GM23338 (cell line): ENCODE measurements around the gene KIAA1671. TPM values are rescaled to one million over a fixed set of nuclear protein-coding genes. Genes with fewer than 3 reads are reported as not detected.
A peak's percentile ranks its signal among the peaks of the same experiment; 100 is the strongest.

Experiments
- ATAC-seq: fragments of 200-7000 bp; cut with Tn5 transposase; 3 replicates; pipeline ENCODE4 v1.9.1; 2020
- DNase-seq: peaks from one replicate; pipeline ENCODE4 v3.0.0-alpha.2; 2015; ENCODE audit warnings: low spot score
- H2AFZ ChIP-seq: fragments of 200-600 bp; sonication (generic); 2 replicates; pipeline ENCODE4 v1.8.0; 2016; ENCODE audit warnings: antibody characterized with exemption, mild to moderate bottlenecking, moderate library complexity
- H3F3A ChIP-seq: fragments of 200-600 bp; sonication (generic); replicated peaks from 2 replicates; pipeline ENCODE4 v1.8.0; 2017; ENCODE audit warnings: antibody characterized with exemption, mixed run types, low read depth
- H3K27ac ChIP-seq: fragments of 200-600 bp; sonication (generic); 2 replicates; pipeline ENCODE4 v1.6.1; 2016; ENCODE audit warnings: low read depth
- H3K27me3 ChIP-seq: fragments of 200-600 bp; sonication (generic); 2 replicates; pipeline ENCODE4 v1.8.0; 2016; ENCODE audit warnings: mild to moderate bottlenecking, mixed run types, moderate library complexity; ENCODE audit not compliant: insufficient read depth
- H3K36me3 ChIP-seq: fragments of 200-600 bp; sonication (generic); 2 replicates; pipeline ENCODE4 v1.8.0; 2016; ENCODE audit warnings: mild to moderate bottlenecking; ENCODE audit not compliant: insufficient read depth
- H3K4me1 ChIP-seq: fragments of 200-600 bp; sonication (generic); 2 replicates; pipeline ENCODE4 v1.8.0; 2016; ENCODE audit warnings: mild to moderate bottlenecking, moderate library complexity; ENCODE audit not compliant: insufficient read depth
- H3K4me2 ChIP-seq: fragments of 200-600 bp; sonication (generic); 2 replicates; pipeline ENCODE4 v1.7.1; 2017; ENCODE audit warnings: mixed run types
- H3K4me3 ChIP-seq: fragments of 200-600 bp; sonication (generic); 2 replicates; pipeline ENCODE4 v1.6.1; 2016; ENCODE audit warnings: mixed run types
- H3K79me2 ChIP-seq: fragments of 200-600 bp; sonication (generic); replicated peaks from 2 replicates; pipeline ENCODE4 v1.8.0; 2017; ENCODE audit warnings: mild to moderate bottlenecking; ENCODE audit not compliant: insufficient read depth
- H3K9me2 ChIP-seq: fragments of 200-600 bp; sonication (generic); 2 replicates; pipeline ENCODE4 v1.8.0; 2017; ENCODE audit not compliant: insufficient read depth
- H4K20me1 ChIP-seq: fragments of 200-600 bp; sonication (generic); replicated peaks from 2 replicates; pipeline ENCODE4 v1.8.0; 2017; ENCODE audit warnings: mild to moderate bottlenecking; ENCODE audit not compliant: insufficient read depth
- H3K27ac Mint-ChIP-seq: 2 replicates; pipeline ENCODE4 v1.8.0; 2020; ENCODE audit warnings: inconsistent platforms, mild to moderate bottlenecking, moderate library complexity, mixed read lengths
- H3K27me3 Mint-ChIP-seq: 3 replicates; pipeline ENCODE4 v1.8.0; 2022; ENCODE audit warnings: low read depth, mild to moderate bottlenecking, moderate library complexity, mixed read lengths, inconsistent platforms; ENCODE audit not compliant: insufficient read depth, poor library complexity
- H3K36me3 Mint-ChIP-seq: 3 replicates; pipeline ENCODE4 v1.8.0; 2021; ENCODE audit warnings: low read depth, mild to moderate bottlenecking, inconsistent platforms, moderate library complexity, mixed read lengths
- H3K4me1 Mint-ChIP-seq: 3 replicates; pipeline ENCODE4 v1.8.0; 2020; ENCODE audit warnings: mild to moderate bottlenecking, inconsistent platforms, mixed read lengths
- H3K4me3 Mint-ChIP-seq: 3 replicates; pipeline ENCODE4 v1.8.0; 2021; ENCODE audit warnings: moderate library complexity, mild to moderate bottlenecking, inconsistent platforms, mixed read lengths
- H3K9me3 Mint-ChIP-seq: 3 replicates; pipeline ENCODE4 v1.8.0; 2020; ENCODE audit warnings: moderate library complexity, mild to moderate bottlenecking, inconsistent platforms, mixed read lengths
- CREB1 ChIP-seq: fragments of 250-450 bp; sonication (Bioruptor Pico); IDR thresholded peaks from 2 replicates; pipeline ENCODE4 v1.5.0; 2020; ENCODE audit warnings: low read depth, mild to moderate bottlenecking, moderate library complexity
- EZH2phosphoT487 ChIP-seq: fragments of 200-600 bp; sonication (generic); IDR thresholded peaks from one replicate; pipeline ENCODE4 v1.8.1; 2018; ENCODE audit warnings: antibody characterized with exemption; ENCODE audit not compliant: unreplicated experiment
- JUNB ChIP-seq: IDR thresholded peaks from one replicate; pipeline ENCODE4 v1.6.1; 2016; ENCODE audit warnings: antibody characterized with exemption; ENCODE audit not compliant: unreplicated experiment
- NANOG ChIP-seq: IDR thresholded peaks from 2 replicates; pipeline ENCODE4 v1.6.1; 2016; ENCODE audit warnings: antibody characterized with exemption, borderline replicate concordance
- POLR2AphosphoS5 ChIP-seq: IDR thresholded peaks from 2 replicates; pipeline ENCODE4 v1.6.1; 2016; ENCODE audit warnings: antibody characterized with exemption, low read depth
- STAT1 ChIP-seq: IDR thresholded peaks from one replicate; pipeline ENCODE4 v1.6.1; 2016; ENCODE audit warnings: antibody characterized with exemption; ENCODE audit not compliant: unreplicated experiment
- ZNF331 ChIP-seq: fragments of 250-450 bp; sonication (Bioruptor Pico); IDR thresholded peaks from 2 replicates; pipeline ENCODE4 v1.5.0; 2020; ENCODE audit warnings: low read depth, mild to moderate bottlenecking, moderate library complexity
- polyA plus RNA-seq: library from polyadenylated mRNA; unstranded; fragments of >200 nt; fragmentation: Nextera tagmentation; extraction: Ambion mirVana; gene quantifications from 2 replicates; pipeline ENCODE4 v1.2.1, GENCODE V29; 2016
- total RNA-seq: library from RNA; depleted of rRNA; stranded (reverse); fragments of >200 nt; shearing (Covaris generic); gene quantifications from 2 replicates; pipeline ENCODE4 v1.2.3, GENCODE V29; 2014
- TF ChIP-seq, protein P1 (sequence below): IDR thresholded peaks from one replicate; pipeline ENCODE4 v1.6.1; 2018; ENCODE audit warnings: antibody characterized with exemption; ENCODE audit not compliant: unreplicated experiment
- TF ChIP-seq, protein P2 (sequence below), 2 experiments: fragments of 200-600 bp in 1 of 2; sonication (generic) in 1 of 2; conservative IDR thresholded peaks; 2 replicates each; pipeline versions ENCODE4 v1.5.1 to v1.6.1; 2016 to 2017; ENCODE audit warnings: antibody characterized with exemption in 2 of 2, low read depth in 2 of 2, mild to moderate bottlenecking in 2 of 2, moderate library complexity in 1 of 2

The KIAA1671 gene
- total and polyA plus RNA-seq, 2 experiments from 2014 or later, result 6.1 to 27.2 TPM

DNA sequence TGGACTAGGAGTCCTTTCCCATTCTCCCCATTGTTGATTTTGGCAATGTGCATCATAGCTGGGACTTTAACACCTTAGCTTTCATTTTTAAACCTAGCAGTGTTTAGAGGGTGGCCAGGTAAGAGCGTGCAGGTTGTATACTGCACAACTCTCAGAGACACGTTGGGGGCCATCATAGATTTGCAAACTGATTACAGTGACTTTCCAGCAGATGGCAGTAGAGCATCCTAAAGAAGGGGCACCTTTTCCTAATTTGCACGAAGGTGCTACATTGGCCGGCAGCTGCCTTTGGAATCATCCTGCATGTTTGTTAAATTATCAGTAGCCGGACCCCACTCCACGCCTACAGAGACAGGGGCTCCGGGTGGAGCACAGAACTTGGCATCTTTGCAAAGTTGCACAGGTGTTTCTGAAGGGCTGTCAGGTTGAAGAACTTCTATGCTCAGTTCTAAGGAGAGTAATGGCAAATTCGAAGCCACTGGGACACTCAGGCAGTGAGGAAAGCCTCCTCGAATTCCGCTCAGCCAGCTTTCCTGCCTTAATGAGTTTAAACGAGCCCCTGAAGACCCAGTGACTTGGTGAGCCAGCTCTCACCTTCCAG, 13.7 kb upstream of the KIAA1671 start (continued):
- TF ChIP-seq JUNB (no peak), CREB1 (no peak), ZNF331 (CRISPR knock-in tag) (no peak)
- TF ChIP-seq, protein P1, sequence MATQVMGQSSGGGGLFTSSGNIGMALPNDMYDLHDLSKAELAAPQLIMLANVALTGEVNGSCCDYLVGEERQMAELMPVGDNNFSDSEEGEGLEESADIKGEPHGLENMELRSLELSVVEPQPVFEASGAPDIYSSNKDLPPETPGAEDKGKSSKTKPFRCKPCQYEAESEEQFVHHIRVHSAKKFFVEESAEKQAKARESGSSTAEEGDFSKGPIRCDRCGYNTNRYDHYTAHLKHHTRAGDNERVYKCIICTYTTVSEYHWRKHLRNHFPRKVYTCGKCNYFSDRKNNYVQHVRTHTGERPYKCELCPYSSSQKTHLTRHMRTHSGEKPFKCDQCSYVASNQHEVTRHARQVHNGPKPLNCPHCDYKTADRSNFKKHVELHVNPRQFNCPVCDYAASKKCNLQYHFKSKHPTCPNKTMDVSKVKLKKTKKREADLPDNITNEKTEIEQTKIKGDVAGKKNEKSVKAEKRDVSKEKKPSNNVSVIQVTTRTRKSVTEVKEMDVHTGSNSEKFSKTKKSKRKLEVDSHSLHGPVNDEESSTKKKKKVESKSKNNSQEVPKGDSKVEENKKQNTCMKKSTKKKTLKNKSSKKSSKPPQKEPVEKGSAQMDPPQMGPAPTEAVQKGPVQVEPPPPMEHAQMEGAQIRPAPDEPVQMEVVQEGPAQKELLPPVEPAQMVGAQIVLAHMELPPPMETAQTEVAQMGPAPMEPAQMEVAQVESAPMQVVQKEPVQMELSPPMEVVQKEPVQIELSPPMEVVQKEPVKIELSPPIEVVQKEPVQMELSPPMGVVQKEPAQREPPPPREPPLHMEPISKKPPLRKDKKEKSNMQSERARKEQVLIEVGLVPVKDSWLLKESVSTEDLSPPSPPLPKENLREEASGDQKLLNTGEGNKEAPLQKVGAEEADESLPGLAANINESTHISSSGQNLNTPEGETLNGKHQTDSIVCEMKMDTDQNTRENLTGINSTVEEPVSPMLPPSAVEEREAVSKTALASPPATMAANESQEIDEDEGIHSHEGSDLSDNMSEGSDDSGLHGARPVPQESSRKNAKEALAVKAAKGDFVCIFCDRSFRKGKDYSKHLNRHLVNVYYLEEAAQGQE, result peak; percentile 17
- TF ChIP-seq, protein P2, sequence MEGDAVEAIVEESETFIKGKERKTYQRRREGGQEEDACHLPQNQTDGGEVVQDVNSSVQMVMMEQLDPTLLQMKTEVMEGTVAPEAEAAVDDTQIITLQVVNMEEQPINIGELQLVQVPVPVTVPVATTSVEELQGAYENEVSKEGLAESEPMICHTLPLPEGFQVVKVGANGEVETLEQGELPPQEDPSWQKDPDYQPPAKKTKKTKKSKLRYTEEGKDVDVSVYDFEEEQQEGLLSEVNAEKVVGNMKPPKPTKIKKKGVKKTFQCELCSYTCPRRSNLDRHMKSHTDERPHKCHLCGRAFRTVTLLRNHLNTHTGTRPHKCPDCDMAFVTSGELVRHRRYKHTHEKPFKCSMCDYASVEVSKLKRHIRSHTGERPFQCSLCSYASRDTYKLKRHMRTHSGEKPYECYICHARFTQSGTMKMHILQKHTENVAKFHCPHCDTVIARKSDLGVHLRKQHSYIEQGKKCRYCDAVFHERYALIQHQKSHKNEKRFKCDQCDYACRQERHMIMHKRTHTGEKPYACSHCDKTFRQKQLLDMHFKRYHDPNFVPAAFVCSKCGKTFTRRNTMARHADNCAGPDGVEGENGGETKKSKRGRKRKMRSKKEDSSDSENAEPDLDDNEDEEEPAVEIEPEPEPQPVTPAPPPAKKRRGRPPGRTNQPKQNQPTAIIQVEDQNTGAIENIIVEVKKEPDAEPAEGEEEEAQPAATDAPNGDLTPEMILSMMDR (conservative IDR thresholded peaks at IDR 0.05; ENCODE audit: low read depth in 2 of 2), result peak; percentile 88

GRCh38 chr22:24942301-24942700, 10.2 kb upstream of the KIAA1671 start:
- Histone ChIP-seq H3K27me3 (no peaks in the 10 kb centered on the region), H3K36me3 (no peaks in the 10 kb centered on the region), H3K79me2 (no peaks in the 10 kb centered on the region), H3K4me3 (no peak overlapping the region), H2AFZ (no peak overlapping the region), H3K9me2 (no peaks in the 10 kb centered on the region), H4K20me1 (no peaks in the 10 kb centered on the region), H3K4me2 (no peak overlapping the region), H3F3A (peaks cover 4% of the 10 kb centered on the region; the same call in 1 of the 2 replicates), H3K4me1 (peaks cover 7% of the 10 kb centered on the region; the same call in 1 of the 2 replicates), H3K27ac (no peak overlapping the region)
- no peak for ATAC-seq
- Mint-ChIP-seq H3K27me3 (peaks cover 5% of the 10 kb centered on the region), H3K4me1 (peaks cover 5% of the 10 kb centered on the region; the same call in 2 of the 3 replicates), H3K9me3 (no peaks in the 10 kb centered on the region), H3K4me3 (no peak overlapping the region), H3K36me3 (no peaks in the 10 kb centered on the region), H3K27ac (no peak overlapping the region)
- TF ChIP-seq STAT1, result no peak
- no peak for TF ChIP-seq EZH2phosphoT487
- TF ChIP-seq NANOG, result no peak
- TF ChIP-seq JUNB, result no peak
- no peak for TF ChIP-seq POLR2AphosphoS5
- TF ChIP-seq, protein P1, result no peak
- DNase-seq, result no peak
